Nucleus accumbens (tissue), 56 donors: ENCODE measurements around the gene ZNF557.

ENCODE experiments used
- DNase-seq, 56 donors: peaks; one replicate each; lab custom pipeline; 2025; lab: John Stamatoyannopoulos, UW

Gene ZNF557

GRCh38 chr19:7072541-7072940 is 3.0 kb downstream of the ZNF557 start:
- DNase-seq = no peak

GRCh38 chr19:7074705-7075282 is 5.3 kb downstream of the ZNF557 start:
- no peak for DNase-seq

GRCh38 chr19:7076151-7076550 is 6.6 kb downstream of the ZNF557 start:
- DNase-seq = no peak

- DNase-seq = no peak
Observed at GRCh38 chr19:7078008-7078407, 8.5 kb downstream of the ZNF557 start.

- no peak for DNase-seq
Observed at GRCh38 chr19:7083076-7083956, 13.8 kb downstream of the ZNF557 start.

- DNase-seq = no peak
Observed at GRCh38 chr19:7088999-7089398, 19.5 kb downstream of the ZNF557 start.

- DNase-seq = no peak
Observed at GRCh38 chr19:7098096-7098495, 28.6 kb downstream of the ZNF557 start.

GRCh38 chr19:7098701-7099596 is 29.4 kb downstream of the ZNF557 start:
- peak in 55 of 56 donors; percentile 46 to 97 (median 90) for DNase-seq

- DNase-seq = no peak
Observed at GRCh38 chr19:7099597-7099921, 30.1 kb downstream of the ZNF557 start.

GRCh38 chr19:7101498-7102253 is 32.2 kb downstream of the ZNF557 start:
- no peak for DNase-seq

- peak in 4 of 56 donors; percentile 2 to 21 (median 8) for DNase-seq
Observed at GRCh38 chr19:7104747-7105447, 35.4 kb downstream of the ZNF557 start.

GRCh38 chr19:7106711-7107657 is 37.5 kb downstream of the ZNF557 start:
- no peak for DNase-seq

GRCh38 chr19:7109678-7110289 is 40.3 kb downstream of the ZNF557 start:
- no peak for DNase-seq

GRCh38 chr19:7112675-7113074 is 43.2 kb downstream of the ZNF557 start:
- no peak for DNase-seq

GRCh38 chr19:7113233-7113632 is 43.7 kb downstream of the ZNF557 start:
- DNase-seq = no peak

GRCh38 chr19:7115721-7116120 is 46.2 kb downstream of the ZNF557 start:
- peak in 52 of 56 donors; percentile 12 to 85 (median 58) for DNase-seq

GRCh38 chr19:7117248-7117647 is 47.7 kb downstream of the ZNF557 start:
- DNase-seq = no peak

GRCh38 chr19:7119582-7119981 is 50.1 kb downstream of the ZNF557 start:
- no peak for DNase-seq
